HG03565 (cell line): ENCODE data around the gene L3MBTL4.
"Not testable (repeated sequence)": the region's sequence is repeated elsewhere in the genome, so short reads cannot be mapped to it uniquely, and the experiment has no call there.

Experiments
- ATAC-seq: cut with Tn5 transposase; IDR thresholded peaks from one replicate; pipeline ENCODE4 v1.9.1; 2021; ENCODE audit warnings: mild to moderate bottlenecking, moderate library complexity; ENCODE audit not compliant: unreplicated experiment

Gene L3MBTL4

DNA sequence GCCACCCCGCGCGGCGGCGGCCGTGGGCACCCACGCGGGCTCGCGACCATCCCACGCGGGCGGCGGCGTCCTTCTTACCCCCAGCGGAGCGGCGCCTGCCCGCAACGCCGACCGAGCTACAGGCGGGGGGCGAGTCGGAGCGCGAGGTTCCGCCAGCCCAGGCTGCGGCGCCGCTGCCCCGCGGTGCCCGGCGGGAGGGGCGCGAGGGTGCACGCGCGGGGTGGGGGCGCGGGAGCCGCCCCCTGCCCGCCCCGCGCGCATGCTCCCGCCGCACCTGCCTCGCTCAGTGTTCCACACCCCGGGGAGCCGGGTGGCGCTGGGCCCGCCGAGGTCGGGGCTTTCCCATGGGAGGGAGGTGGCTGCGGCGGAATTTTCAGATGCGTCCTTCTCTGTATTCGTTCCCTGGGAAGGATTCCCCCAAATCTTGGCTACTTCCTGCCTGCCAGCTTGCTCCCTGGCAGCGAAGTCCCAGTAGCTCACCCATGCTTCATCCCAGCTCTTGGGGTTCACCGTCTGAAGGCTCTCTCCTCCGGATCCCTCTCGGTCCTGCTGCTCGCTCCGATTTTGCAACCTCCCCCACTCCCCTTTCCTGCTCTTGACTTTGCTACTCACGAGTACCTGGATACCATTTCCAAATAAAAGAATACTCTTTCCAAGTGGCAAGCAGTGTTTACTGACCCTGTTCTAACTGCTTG is at the start of gene L3MBTL4:
TSS of gene L3MBTL4 (minus strand) at position 189 of the 695 bp plus-strand sequence. CDS start 103,286 bp downstream, outside the sequence.
- peak; percentile 38 for ATAC-seq

DNA sequence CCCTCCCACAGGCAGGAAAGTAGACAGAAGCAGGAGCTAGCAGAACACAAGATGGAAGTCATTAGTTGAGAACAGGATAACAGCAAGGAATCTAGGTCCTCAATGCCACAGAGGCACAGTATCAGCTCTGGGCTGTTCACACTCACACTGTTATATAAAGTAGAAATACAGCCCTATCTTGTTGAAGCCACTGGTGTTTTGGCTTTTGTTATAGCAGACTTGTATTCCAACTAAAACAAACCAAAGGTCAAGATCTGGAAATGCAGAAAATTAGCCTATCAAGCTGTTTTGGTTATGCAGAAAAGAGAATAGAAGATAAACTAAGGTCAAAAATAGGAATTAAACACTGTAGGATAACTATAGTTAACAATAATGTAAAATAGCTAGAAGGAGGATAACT is 37.5 kb upstream of the L3MBTL4 start:
- ATAC-seq = no peak

DNA sequence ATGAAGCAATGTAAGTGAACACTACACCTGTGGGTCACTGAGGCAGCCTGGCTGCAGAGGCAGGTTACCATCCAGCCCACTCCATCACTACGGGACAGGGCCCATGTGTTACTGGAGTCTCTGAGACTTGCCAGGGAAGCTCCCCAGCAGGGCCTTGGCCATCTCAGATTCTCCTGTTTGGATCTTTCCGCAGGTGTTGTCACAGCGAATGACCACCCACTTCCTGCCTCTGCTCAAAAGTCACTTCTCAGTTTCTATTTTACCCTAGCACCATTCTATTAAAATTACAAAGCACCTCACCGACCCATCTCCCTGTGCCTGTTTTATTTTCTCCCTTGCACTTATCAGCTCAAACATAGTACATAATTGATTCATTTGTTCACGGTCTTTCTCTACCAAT is 34.5 kb upstream of the L3MBTL4 start:
- peak; percentile 78 for ATAC-seq

DNA sequence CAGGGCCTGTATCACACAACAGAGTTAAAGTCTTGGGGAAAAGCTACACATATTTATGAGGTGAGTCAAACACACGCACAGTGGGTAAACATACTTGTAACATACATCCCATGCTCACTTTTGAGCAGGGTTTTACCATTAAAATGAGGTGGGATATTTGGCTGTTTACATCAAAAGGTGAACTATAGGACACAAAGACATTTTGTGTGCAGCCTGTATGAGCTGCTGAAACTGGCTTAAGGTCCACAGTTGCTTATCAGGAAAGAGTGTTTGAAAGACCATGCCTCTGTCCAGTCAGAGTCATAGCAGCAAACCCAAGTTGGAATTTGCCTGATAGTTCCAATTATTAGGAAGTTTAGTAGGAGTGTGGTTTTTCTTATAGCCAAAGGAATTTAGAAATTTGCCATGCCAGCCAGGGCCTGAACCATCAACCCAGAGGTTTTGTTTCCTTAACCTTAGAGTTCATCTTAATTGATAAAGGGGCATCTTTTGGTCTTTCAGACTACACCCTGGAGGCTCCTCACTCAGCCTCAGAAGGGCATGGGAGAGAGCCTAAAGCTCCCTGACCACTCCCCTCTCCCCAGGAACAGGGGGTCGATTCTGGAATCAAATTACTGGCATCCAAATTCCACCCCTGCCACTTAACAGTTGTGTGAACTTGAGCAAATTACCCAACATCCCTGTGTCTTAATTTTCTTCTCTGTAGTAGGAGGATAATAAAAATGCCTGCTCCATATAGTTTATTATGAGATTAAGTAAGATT is 29.9 kb upstream of the L3MBTL4 start:
- ATAC-seq = no peak

DNA sequence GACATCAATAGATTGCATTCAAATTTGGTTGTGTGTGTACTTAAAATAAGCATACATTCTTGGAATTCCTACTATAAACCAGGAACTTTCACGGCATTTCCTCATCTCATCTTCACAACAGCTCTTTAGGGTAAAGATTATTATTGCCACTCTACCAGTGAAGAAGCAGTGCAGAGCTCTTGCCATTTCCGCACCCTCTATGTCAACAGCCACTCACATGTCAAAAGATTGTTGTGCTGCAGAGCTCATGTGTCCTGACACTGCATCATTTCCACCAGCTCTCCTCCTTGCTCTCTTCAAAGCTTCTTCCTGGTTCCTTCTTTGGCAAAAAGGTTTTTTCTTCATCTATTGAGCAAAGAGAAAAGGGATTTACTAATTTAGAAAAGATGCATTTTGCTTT is 26.5 kb upstream of the L3MBTL4 start:
- ATAC-seq = no peak

DNA sequence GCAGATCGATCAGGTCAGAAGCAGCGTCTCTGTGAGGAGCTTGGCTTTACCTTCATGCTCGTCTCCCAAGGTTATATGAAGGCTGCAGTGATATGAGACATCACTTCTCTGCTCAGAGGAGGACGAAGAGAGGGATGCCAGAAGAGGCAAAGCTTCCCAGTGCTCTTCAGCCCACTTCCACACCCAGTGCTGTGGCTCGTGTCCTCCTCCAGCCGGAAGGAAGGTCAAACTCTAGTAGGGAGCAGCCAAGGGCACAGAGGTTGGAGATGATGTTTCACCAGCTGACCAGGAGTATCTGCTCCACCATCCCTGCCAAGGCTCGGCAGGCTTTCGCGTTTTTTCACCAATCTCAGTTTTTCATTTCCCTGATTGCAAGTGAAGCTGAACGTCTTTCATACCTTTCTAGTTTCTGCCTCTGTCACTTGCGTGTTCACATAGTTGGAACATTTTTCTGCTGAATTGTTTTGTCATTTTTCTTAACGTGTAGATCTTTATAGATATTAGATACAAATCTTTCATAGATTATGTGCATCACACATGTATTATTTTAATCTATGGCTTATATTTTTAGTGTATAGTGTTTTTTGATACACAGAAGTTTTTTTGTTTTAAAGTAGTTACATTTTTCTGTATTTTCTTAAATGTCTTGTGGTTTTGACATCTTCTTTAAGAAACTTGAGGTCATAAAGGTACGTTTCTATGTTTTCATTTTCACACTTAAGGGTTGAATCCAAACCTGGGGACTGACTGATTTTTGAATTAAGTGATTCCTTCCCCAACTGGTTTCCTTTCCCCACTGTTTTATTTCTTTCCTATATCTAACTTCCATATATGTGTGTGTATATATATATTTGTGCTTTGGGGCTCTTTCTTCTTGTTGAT is 23.5 kb upstream of the L3MBTL4 start:
- ATAC-seq = no peak

DNA sequence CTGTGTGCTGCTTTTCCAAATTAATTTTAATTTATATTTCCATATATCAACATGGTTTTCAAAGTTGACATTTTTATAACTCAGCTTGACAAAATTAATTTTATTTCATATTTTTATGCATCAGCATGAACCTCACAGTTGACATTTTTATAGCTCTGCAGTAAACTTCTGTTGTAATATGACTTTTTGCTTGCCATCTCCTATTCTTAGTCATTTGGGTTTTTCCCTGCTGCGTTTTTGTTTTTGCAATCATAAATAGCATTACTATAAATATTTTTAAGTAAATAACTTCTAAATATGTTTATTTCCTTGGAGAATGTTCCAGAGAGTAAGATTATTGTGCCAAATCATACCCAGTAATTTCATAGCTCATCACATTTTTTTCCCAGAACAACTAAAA is 21.0 kb upstream of the L3MBTL4 start:
- no peak for ATAC-seq

DNA sequence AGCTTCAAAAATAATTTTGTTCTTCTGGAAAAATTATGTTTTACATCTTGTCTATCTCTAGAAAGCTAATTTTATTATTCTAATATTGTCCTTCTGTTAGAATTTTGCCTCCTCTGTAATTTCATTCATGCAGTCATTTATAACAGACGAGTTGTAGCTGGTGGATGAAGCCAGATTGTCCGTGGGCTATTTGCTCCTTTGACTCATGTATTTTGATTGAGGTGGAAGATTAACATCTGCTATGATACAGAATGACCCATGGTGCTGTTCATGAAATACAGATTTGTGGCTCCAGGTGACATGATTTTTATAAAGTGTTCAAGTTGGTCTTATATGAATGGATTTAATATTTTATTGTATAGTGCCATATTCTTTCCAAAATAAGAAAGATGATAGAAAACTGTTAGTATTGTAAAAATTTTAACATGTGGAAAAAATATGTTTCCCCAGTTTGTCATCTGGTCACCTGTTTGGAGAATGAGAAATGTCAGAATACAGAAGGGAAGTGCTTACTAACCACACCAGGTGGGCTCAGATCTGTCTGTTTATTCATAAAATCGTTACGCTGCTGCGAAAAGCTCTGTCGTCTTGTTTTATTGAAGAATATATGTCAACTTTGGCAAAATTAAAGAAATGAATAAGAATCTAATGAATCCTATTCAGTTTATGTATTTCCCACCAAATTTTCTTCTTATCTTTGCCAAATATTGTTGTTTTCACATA is 20.4 kb upstream of the L3MBTL4 start:
- ATAC-seq = no peak

DNA sequence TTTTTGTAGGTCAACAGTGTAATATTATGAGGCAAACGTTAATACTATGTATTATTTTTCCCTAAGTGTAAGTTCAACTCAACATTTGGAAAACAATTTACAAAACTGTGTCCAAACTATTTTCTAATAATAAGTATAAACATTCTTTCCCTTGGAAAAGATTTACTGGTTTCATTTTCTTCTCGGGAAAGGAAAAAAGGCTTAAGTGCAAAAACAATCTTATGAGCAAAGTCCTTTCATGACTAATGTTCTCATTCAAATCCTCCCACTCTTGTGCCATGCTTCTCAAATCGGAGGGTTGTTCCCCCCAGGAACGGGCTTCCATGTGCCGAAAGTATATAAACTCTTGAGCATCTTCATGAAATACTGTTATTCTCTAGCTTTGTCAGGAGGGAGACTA is 19.8 kb upstream of the L3MBTL4 start:
- no peak for ATAC-seq

DNA sequence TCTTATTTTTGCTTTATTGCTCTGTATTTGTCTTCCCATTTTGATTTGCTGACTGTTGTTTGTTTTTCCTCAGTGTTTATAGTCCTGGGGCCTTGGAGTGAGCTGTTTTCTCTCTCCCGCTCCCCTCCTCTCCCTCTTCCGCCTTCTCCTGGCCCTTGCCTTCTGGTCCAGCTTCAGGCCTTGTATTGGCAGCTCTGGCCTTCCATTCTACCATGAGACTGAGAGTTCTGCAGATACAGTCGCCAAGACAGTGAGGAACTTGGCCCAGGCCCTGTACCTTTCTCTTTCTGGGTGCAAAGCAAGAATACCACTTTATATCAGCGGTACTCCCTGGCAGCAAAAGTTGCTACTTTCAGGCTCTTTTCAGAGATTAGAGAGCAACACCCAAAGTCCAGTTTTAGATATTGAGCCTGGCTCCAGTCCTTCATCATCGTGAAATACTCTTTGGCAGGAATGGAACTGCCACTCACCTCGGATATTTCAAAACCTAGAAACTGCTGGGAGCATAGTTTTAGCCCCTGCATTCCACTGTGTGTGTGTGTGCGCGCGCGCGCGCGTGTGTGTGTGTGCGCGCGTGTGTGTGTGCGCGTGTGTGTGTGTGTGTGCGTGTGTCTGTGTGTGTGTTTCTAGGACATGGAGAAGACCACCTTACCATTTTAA is 17.1 kb upstream of the L3MBTL4 start:
- ATAC-seq = no peak

DNA sequence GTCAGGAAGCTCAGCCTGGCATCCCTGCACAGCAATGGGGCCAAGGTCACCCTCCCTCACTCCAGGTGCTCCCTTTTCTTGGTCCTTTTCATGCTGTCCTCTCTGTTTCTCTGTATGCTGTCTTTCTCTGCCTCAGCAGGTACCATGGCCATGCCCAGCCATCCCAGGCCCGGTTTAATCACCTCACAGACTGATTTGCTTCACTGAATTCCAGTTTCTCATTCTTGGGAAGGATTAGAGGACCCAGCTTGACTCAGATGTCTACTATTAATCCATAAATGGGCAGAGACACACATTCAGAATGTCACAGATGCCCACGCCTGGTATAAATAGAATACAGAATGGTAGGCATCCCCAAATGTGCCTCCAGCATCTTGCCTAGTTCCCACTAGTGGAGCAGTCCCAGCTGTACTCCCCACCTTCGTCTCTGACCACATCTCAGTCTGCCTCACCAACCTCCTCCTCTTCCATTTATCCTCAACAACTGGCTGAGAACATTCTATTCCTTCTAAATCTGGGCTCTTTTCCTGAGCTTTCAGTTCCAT is 14.2 kb upstream of the L3MBTL4 start:
- no peak for ATAC-seq

DNA sequence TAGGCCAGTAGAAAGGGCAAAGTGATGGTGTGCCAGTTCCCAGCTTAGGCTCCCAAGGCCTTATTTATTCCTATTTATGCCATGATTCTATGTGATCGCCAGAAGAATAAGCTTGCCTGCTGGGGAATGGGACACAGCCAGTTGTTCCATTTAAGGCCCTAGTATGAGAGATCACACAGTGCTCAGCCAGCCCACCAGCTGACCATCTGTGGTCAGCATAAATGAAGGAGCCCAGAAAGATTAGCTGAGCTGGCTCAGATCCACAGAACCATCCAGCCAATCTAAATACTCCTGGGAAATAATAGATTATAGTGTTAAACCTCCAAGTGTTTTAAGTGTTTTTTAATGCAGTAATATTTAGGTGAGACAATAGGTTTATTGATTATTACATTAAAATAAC is 12.6 kb upstream of the L3MBTL4 start:
- ATAC-seq = no peak

DNA sequence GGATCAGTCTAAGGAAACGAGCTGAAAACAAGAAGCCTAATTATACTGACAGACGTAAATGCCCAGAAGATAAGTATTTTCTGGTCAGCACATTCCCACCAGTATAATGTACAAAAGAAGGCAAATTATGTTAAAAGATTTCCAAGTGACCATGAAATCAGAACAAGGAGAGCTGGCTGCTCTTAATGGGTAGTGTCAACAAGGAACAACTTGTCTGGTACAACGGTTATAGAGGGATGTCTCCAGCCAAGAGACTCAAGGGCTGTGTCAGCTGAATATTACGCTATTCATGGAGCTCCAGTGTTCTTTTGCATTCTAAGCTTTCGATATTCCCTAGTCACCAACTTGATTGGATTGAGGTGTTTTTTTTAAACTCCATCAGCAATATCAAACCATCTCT is 8.6 kb upstream of the L3MBTL4 start:
- no peak for ATAC-seq

DNA sequence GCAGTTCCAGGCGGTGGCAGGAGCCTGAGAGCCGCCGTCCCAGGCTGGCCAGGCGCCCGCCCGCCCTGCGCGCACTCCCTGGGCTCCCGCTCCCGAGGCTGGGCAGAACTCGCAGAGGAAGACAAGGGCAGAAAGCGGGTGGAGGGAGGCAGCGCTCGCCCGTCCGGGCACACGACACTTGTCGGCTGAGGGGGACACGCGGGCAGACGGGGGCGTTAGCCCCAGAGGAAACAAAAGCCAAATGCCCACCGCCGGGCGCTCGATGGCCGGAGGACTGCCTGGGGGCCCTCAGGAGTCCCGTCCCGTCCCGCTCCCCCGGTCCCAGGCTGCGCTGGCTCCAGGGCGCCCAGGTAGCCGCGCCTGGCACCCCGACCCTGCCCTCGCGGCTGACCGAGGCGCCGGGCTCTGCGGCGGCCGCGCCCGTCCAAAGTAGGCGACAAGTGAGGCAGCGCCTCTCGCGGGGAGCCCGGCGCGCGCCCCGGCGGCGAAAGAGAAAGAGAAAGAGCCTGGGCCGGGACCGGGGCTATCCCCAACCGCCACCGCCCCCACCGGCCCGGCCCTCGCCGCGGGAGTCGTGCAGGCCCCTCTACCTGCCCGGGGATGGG is 491 bp downstream of the L3MBTL4 start:
- peak; percentile 71 for ATAC-seq

DNA sequence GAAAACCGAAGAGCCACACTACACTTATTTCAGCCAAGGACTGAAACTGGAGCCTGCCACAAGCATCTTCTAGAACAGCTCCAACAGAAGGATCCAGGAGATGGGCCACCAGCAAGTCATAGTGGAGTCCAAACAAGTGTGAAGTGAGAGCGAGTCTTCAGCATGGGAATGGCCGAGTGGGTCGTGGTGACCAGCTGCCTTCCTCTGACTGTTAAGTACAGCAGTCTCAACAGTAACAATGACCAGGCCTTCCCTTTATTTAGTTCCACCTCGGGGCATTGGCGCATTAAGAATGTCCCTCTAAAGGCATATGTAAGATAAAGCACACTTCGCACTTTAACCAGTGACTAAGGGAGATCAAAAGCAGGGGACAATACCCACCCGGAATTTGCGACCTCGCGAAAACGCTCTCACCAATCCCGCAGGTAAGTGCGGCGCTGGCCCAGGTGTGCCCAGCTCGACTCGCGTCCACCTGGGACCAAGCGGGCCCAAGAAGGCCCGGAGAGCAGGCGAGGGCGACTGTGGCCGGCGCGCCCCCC is 1.1 kb downstream of the L3MBTL4 start:
- ATAC-seq = no peak

DNA sequence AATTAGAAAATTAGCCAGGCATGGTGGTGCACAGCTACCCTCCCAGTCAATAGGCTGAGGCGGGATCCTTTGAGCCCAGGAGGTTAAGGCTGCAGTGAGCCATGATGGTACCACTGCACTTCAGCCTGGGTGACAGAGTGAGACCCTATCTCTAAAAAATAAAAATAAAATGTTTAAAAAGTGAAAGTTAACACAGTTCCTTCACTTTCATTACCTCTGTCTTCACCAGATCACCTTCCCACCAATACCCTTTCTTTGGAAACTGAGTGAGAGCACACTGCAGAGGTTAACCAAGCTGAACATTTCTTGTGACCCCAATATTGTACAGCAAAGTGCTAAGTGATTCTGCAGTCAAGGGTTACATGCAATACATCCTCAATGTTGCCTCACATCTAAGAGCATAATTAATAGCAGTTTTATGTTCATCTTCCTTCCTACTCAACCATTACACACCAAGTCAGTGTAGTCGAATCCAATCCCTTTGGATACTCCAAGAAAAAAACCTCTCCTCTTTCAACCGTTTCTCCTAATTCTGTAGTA is 1.7 kb downstream of the L3MBTL4 start:
- no peak for ATAC-seq

DNA sequence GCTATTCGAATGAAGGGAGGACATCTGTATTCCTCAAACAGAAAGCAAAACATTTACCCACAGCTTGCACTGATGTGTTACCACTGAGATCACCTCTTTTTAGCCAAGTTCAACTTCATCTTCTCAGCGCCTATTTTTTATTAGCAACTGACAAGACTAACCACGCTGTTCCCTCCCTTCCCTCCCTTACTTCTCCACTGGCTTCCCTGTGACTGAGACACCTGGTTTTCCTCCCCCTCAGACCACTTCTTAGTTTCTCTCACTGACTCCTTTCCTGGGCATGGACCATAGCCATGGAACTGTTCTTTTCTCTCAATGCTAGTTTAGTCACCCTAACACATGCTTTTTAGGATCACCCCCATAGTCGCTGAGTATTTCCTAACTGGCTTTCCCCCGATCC is 3.3 kb downstream of the L3MBTL4 start:
- no peak for ATAC-seq

DNA sequence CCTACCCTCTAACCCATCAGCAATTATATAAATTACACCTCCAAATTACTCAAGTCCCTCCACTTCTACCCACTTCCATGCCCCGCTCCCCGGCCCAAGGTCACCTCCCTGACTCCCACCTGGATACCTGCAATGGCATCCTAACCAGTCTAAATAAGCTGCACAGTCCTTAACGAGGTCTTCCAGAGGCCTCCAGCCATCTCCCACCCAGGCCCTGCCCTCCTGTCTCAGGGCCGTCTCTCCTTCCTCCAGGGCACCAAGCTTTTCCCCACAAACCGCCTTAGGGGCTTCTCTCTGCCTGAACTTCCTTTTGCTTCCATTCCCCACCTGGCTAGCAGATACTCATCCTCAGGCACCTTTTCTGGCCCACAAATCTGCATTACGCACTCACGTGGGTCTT is 4.8 kb downstream of the L3MBTL4 start:
- no peak for ATAC-seq

DNA sequence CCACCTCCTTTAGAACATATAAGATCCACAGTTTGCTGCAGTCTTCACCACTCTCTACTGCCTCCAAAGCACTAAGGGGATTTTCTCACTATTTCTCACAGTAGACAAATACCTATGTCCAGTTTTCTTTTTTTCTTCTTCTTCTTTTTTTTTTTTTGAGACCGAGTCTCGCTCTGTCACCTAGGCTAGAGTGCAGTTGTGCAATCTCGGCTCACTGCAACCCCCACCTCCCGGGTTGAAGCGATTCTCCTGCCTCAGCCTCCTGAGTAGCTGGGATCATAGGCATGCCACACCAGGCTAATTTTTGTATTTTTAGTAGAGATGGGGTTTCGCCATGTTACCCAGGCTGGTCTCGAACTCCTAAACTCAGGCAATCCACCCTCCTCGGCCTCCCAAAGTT is 6.2 kb downstream of the L3MBTL4 start:
- ATAC-seq = not testable (repeated sequence)
